GM19463 (cell line): Measurements from ENCODE around the gene CD99.
"Not testable (repeated sequence)": the region's sequence is repeated elsewhere in the genome, so short reads cannot be mapped to it uniquely, and the experiment has no call there.

Experiments used
- ATAC-seq: cut with Tn5 transposase; IDR thresholded peaks from one replicate; pipeline ENCODE4 v1.9.1; 2021; ENCODE audit warnings: mild to moderate bottlenecking, moderate library complexity; ENCODE audit not compliant: unreplicated experiment

Gene CD99

GRCh38 chrX:2719774-2720447 is 28.8 kb downstream of the CD99 start:
- no peak for ATAC-seq

DNA sequence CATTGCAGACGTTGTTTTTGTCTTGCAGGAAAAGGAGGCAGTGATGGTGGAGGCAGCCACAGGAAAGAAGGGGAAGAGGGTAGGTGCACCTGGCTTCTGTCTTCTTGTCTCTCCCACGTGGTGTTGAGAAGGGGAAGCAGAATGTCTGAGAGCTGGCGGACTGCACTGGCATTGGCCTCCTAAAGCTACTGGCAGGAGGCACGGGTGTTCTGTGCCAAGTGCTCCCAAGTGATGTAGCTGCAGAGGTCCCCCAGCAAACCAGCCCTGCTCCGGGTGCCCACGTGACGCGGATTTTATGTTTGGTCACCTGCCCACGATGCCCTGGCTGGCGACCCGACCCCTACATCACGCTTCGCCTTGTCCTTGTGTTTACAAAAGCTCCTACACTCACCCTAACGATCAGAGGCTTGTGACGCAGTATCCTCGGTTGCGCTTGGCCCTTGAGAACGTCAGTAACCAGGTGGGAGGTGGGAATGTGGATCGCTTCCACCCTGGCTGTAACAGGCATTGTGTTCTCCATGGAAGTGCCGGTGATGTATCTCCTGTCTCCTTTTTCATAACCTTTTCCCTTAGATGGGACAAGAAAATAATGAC is 32.3 kb downstream of the CD99 start:
- no peak for ATAC-seq

GRCh38 chrX:2727264-2727663 is 36.2 kb downstream of the CD99 start:
- not testable (repeated sequence) for ATAC-seq

- ATAC-seq = no peak
Measured at GRCh38 chrX:2732076-2732475, 41.0 kb downstream of the CD99 start.

- ATAC-seq = no peak
Measured at GRCh38 chrX:2732649-2733048, 41.6 kb downstream of the CD99 start.

DNA sequence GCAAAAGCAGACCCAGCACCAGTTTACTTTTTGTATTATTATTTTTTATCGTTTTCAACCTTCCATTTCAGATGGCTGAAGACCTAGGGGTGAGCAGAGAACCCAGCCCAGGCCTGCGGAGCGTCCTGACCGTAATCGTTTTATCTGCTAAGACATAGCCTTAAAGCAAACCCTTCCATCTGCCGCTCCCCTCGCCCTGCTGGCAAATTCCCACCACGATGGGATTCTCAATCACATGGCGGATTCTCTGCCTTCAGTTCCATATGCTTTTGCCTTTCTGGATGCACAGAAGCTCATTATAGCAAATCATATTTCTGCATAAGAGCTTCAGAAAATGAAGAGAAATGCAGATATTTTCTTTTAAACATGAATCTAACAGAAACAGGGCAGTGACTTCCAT is 42.2 kb downstream of the CD99 start:
- ATAC-seq = no peak

- no peak for ATAC-seq
Measured at GRCh38 chrX:2735270-2735669, 44.2 kb downstream of the CD99 start.

DNA sequence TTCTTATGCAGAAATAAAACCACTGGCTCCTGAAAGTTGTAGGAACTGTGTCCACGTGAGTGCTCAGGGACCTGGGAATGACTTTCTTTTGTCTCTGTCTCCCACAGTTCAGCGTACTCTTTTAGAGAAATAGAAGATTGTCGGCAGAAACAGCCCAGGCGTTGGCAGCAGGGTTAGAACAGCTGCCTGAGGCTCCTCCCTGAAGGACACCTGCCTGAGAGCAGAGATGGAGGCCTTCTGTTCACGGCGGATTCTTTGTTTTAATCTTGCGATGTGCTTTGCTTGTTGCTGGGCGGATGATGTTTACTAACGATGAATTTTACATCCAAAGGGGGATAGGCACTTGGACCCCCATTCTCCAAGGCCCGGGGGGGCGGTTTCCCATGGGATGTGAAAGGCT is 49.6 kb downstream of the CD99 start:
- ATAC-seq = no peak

GRCh38 chrX:2741386-2741785 is 50.3 kb downstream of the CD99 start:
- ATAC-seq = no peak

DNA sequence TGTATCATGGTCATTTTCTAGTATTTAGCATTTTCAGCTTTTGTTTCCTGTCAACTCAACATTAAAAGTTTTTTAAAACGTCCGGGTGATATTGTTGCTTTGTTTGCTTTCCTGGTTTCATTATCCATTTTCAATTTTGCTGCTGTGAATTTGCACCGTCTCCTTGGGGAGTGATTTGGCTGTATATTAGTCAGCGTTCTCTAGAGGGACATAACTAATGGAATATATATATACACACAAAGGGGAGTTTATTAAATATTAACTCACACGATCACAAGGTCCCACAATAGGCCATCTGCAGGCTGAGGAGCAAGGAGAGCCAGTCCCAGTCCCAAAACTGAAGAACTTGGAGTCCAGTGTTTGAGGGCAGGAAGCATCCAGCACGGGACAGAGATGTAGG is 55.2 kb downstream of the CD99 start:
- not testable (repeated sequence) for ATAC-seq

DNA sequence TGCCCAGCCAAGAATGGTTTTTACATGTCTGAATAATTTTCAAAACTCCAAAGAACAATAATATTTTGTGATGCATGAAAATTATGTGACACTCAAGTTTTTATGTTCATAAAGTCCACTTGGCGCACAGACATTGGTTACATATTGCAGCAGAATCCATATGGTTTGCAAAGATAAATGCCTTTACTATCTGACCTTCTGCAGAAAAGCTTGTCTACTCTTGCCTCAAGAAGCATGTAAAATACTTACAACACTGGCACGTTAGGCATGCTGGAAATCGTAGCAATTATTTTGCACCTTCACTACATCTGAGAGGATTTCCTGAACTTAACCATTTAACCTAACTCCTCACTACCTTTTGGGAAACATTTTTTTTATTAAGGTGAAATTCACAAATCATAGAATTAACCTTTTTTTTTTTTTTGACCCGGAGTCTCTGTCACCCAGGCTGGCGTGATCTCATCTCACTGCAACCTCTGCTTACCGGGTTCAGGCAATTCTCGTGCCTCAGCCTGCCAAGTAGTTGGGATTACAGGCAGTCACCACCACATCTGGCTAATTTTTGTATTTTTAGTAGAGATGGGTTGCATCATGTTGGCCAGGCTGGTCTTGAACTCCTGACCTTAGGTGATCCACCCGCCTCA is 57.2 kb downstream of the CD99 start:
- no peak for ATAC-seq

DNA sequence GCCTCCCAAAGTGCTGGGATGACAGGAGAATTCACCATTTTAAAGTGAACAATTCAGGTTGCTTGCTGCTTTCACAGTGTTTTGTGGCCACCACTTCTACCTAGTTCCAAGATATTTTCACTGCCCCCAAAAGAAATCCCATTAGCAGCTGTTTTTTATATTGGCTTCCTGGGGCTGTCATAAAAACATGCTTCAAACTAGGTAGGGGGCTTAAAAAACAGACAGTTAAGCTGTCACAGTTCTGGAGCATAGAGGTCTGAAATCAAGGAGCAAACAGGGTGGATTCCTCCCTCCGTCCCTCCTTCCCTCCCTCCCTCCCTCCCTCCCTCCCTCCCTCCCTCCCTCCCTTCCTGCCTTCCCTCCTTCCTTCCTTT is 57.7 kb downstream of the CD99 start:
- ATAC-seq = no peak

DNA sequence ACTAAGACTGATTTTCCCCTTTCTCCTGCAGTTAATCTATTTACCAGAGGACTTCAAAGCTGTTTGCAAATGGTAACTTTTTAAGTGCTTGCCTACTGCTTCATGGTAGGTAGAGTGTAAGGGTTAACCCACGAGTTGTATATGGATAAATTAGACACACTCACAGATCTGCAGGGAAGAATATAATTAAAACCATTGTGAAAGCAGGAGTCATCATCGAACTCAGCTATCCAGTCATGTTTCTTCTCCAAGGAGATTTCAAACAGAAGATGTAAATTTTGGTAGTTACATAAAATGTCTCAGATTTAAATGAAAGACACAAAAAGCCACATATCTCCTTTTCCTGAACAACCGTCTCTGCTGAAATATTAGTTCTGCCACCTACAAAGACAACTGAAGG is 60.2 kb downstream of the CD99 start:
- no peak for ATAC-seq

- not testable (repeated sequence) for ATAC-seq
Measured at GRCh38 chrX:2751874-2752300, 60.8 kb downstream of the CD99 start, which contains the start of gene XG. Gene XG (plus strand): TSS chrX:2752040. CDS start chrX:2752275, 235 bp downstream.

- ATAC-seq = not testable (repeated sequence)
Measured at GRCh38 chrX:2752441-2752840, 61.3 kb downstream of the CD99 start.

- ATAC-seq = not testable (repeated sequence)
Measured at GRCh38 chrX:2755163-2755715, 64.1 kb downstream of the CD99 start.

GRCh38 chrX:2756548-2756947 is 65.5 kb downstream of the CD99 start:
- ATAC-seq = no peak

GRCh38 chrX:2761246-2761645 is 70.2 kb downstream of the CD99 start:
- ATAC-seq = no peak

- not testable (repeated sequence) for ATAC-seq
Measured at GRCh38 chrX:2762671-2763070, 71.6 kb downstream of the CD99 start.

- ATAC-seq = not testable (repeated sequence)
Measured at GRCh38 chrX:2764766-2765548, 73.9 kb downstream of the CD99 start.

DNA sequence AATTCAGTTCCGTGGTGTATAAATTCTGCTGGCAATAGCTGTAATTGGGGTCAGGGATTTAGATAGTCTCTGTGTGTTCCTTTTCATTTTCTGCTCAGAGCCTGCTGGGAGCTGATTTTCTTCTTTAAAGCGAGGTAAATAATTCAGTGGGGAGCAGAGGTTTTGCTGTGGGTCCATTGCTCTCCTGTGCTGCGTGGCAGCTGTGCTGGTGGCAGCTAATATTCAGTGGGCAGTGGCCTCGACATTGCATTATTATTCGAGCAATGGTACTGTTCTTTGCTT is 74.4 kb downstream of the CD99 start:
- no peak for ATAC-seq
